H1 (cell line): Measurements from ENCODE around the gene ADRM1. TPM values are rescaled to one million over a fixed set of nuclear protein-coding genes. Genes with fewer than 3 reads are reported as not detected.

ENCODE experiments used
- KDM4A ChIP-seq: IDR thresholded peaks from one replicate; pipeline ENCODE4 v1.7.1; 2012; ENCODE audit warnings: low read depth, mild to moderate bottlenecking, moderate library complexity, low read length, inconsistent platforms; ENCODE audit not compliant: severe bottlenecking
- KDM5A ChIP-seq: fragments of 200-600 bp; IDR thresholded peaks from 2 replicates; pipeline ENCODE4 v1.7.1; 2012; ENCODE audit warnings: mild to moderate bottlenecking, low read length, inconsistent platforms, mixed read lengths
- SIX5 ChIP-seq: IDR thresholded peaks from 2 replicates; pipeline ENCODE4 v1.6.1; 2011; ENCODE audit warnings: mild to moderate bottlenecking, low read depth, low read length
- SRF ChIP-seq: IDR thresholded peaks from 2 replicates; pipeline ENCODE4 v1.6.1; 2011; ENCODE audit warnings: mild to moderate bottlenecking, low read depth, low read length, moderate library complexity
- TEAD4 ChIP-seq: IDR thresholded peaks from 2 replicates; pipeline ENCODE4 v1.6.1; 2012; ENCODE audit warnings: low read depth, low read length, inconsistent platforms, mixed read lengths
- polyA plus RNA-seq, 7 experiments: library from polyadenylated mRNA; depleted of rRNA in 3 of 7; stranded (reverse) in 5 of 7; unstranded in 2 of 7; fragments of >200 nt in 5 of 7; fragments of 200-250 nt in 2 of 7; gene quantifications; 1 replicate in 5 of 7; 2 replicates in 1 of 7; 4 replicates in 1 of 7; pipeline versions ENCODE4 v1.2.1 to v1.2.3, GENCODE V29; 2011 to 2013; ENCODE audit warnings: missing spikeins in 2 of 7, mixed read lengths in 2 of 7
- total RNA-seq: library from RNA; stranded (reverse); fragmentation: NEBNext Ultra II Directional; extraction: Animal tissue kit (Norgen Biotek cat#: 25700); gene quantifications from 2 replicates; pipeline ENCODE4 v1.2.1, GENCODE V29; 2021

The ADRM1 gene
- total and polyA plus RNA-seq, 2 of the 8 experiments (the other 6 are each of a cell fraction or from before 2014, with no cell fraction given) = 126 to 214 TPM

DNA sequence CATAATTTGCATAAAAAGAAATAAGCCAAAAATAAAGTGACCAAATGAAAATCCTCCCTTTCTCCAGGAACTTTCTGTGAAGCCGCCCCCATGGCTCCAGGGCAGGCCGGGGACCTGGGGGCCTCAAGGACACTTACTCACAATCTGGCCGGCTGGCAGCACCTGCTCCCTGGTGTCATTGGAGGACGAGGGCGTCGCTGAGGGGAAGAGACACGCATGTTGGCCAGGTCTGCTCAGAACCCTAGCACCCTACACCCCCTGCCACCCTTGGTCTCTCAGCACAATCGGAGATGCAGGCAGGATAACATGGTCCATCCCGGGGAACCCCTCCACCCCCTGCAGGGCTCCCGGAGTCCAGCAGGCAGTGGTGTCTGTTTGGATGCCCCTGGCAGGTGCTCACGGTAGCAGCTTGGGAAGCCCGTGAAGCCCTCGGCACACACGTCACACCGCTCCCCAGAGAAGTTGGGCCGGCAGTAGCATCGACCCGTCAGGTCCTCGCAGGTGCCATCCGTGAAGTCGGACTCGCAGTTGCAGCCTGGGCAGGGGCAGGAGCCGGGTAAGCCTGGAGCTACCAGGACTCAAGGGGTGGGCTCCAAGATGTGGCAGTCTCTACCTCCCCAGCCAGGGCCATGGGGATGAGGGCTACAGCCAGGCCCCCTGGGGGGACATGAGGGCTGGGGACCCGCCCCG is 43.0 kb downstream of the ADRM1 start (continued):
- TF ChIP-seq KDM4A = no peak
- no peak for TF ChIP-seq SRF
- no peak for TF ChIP-seq TEAD4
- no peak for TF ChIP-seq KDM5A
- TF ChIP-seq SIX5 = no peak
